HG03378 (cell line): Measurements from ENCODE around the gene THSD7A.
A peak's percentile ranks its signal among the peaks of the same experiment; 100 is the strongest.

Experiments used
- ATAC-seq: cut with Tn5 transposase; IDR thresholded peaks from one replicate; pipeline ENCODE4 v1.9.1; 2021; ENCODE audit warnings: mild to moderate bottlenecking, moderate library complexity; ENCODE audit not compliant: unreplicated experiment

Gene THSD7A

DNA sequence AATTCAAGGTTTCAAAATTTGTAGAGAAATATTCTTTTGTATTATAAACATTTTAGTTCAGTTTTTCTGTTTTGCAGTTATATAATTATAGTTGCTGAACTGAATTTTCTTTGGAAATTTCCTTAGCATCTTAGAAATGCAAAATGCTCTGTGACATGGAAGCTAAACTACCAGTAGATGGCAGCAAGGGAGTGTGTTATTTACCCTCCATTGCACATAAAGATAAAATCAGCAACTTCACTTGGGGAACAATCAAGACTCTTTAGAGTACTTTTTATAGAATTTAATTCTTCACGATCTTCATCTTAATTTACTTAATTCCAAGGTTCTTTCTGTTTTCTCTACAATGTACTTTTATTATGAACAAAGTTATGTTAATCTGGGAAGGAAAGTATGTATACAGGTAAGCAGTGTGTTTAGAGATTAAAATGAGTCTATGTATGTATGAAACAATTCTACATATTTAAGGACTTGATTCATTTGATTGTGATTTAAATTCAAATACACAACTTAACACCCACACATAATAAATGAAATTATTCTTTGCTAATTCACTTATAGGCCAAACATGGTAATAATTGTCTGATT is 404.2 kb downstream of the THSD7A start:
- ATAC-seq, result peak; percentile 70

DNA sequence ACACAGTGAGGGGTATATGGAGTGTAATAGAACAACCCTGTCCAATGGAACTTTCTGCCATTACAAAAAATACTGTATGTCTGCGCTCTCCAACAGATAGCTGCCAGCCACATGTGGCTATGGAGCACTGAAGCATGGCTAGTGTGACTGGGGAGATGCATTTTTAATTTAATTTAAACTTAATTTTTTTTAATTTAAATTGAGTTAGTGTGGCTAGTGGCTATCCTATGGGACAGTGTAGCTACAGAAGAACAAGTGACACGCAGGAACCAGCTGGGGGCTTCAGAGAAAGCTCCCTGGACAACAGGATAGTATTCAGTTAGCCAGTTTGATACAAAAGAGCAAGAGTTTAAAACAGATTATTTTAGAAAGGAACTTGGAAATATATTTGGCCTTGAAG is 408.0 kb downstream of the THSD7A start:
- no peak for ATAC-seq

DNA sequence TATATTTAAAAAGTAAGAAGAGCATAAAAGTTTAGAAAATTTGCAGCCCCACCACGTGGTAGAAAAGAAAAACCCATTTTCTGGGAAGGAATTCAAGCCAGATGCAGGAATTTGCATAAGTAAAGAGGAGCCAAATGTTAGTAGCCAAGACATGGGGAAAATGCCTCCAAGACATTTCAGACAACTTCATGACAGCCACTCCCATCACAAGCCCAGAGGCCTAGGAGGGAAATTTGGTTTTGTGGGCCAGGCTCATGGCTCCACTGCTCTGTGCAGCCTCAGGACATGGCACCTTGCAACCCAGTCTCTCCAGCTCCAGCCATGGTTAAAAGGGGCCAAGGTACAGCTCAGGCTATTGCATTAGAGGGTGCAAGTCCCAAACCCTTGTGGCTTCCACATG is 411.9 kb downstream of the THSD7A start:
- ATAC-seq, result no peak

DNA sequence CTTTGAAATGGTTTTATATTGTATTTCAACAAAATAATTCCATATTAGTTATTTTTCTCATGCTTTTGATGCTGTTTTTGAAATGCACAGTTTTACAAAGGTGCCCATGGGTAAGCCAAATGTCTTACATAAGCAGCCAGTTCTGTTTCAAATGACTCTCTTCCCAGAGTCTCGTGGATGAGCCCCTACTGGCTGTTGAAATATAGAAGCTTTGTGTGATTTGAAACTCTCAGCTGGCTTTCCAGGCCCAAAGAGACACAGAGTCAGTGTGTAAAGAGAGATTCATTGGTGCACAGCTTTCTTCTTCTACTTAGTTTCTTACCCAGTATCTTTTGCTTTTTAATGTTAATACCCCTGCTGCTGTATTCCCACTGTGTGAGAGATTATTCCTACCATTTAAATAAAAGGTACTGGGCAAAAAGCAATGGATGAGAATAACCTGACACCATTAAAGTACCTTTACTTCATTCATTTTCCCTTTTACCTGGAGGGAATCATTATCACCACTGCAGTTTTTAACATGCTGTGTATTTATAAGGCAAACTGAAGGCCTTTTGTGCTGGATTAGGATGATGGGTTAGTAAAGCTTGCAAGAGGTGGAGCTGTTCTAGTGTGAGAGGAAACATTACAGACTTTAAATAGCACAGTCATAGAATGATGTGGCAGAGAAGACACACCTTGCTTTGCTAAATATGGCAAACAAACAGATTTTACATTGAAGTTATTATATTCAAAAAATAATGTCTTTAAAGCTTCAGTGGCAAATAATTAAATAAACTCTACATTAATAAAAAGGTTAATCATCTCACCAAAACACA is 415.1 kb downstream of the THSD7A start:
- no peak for ATAC-seq

DNA sequence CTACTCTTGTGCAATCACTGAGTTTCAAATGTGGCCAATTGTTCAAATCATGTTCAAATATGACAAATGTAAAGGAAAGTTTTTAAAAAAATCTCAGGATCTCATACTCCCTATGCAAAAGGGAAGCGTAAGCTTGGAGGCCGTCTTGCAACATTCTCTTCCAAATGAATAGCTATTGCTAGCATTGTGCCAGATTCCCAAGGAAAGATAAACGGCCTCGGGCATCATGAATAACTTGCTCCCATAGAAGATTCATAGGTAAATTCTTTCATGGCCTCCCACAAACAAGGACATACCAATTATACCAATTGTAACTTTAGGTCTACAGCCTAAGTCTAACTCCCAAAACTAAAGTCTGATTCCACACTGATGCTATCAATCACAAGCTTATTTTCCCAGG is 416.9 kb downstream of the THSD7A start:
- no peak for ATAC-seq

DNA sequence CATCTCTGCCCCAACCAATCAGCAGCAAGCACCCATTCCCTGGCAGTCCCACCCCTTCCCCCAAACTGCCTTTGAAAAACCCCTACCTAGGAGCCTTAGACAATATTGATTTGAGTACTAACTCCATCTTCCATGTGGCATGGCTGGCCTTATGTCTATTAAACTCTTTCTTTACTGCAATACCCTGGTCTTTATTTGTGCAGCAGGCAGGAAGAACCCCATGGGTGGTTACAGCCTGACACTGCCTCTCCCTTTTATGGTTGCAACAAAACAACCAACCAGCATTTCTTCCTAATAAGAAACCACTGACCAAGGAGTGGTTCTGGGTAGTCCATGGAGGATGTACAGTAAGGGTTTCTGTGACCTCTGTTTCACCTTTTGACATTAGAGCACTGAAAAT is 418.1 kb downstream of the THSD7A start:
- no peak for ATAC-seq

DNA sequence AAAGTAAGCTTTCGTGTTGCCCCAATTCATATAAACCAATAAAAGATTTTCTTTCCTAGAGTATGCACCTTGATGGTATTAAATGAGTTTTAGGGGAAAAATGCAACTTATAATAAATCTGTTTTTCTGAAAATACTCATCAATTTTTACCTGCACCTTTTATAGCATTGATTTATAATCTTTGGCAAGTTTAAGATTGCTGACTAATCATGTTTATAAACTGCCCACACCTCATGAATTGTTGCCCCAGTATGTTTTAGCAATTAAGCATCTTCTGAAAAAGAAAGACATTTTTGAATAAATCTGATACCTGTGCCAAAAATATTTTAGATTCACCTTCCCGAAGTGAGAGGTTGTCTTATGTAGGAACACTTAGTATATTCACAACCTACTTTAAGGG is 420.0 kb downstream of the THSD7A start:
- no peak for ATAC-seq

DNA sequence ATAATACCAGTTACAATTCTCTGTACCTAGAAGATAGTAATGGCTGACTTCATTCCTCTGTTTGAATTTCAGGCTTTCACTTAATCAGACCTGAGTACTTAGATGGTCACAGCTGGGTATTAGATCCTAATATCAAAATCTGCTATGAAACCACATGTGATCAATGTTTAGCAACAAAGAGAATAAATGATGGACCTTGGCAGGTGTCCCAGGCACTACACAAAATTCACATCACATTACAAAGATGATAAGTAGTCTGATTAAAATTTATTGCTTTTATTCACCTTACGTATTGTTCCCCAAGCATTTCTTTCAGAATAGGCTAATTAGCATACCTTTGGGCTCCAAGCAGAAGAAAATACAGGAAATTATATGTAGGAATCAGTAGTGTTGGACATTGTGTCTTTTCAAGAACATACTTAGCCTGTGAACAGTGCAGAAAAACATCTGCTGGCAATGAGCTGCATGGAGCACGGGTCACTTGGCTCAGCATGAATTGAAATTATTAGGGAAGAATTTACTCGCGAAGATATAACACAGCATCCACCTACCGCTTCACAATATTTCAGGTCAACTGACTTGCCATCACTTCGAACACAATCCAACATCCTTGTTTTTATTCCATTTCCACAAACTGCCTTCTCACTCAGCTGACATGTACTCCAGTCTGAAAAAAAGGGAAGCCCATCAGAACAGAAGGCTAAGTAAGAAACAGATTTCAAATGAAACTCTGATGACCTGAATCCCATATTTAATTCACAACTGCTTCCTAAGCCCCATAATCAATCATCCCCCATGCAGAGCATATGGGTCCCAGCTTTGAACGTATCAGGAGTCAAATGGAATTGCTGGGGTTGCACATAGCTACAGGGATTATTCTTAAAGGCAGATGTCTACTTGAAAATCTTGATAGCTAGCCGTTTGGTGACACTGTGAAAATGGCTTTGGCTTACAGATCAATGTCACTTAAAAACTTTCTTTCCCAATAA is 421.0 kb downstream of the THSD7A start:
- ATAC-seq, result no peak

DNA sequence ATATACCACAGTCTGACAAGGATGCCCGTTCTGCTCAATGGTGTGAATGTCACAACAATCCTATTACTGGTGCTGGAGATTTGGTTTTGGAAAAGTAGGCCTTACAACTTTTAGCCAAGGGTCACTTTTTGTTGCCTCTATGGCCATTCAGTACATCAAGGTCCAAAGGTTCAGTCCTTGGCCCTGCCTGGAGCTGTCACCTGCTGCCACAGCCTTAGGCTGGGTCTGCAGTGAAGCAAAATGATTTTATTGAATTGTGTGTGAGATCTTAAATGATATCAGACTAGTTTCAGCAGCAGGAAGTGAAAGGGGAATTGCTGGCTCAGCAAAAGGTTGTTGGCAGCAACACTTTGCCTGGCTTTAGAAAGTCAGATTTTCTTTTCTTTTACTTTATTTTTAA is 427.6 kb downstream of the THSD7A start:
- ATAC-seq, result no peak

DNA sequence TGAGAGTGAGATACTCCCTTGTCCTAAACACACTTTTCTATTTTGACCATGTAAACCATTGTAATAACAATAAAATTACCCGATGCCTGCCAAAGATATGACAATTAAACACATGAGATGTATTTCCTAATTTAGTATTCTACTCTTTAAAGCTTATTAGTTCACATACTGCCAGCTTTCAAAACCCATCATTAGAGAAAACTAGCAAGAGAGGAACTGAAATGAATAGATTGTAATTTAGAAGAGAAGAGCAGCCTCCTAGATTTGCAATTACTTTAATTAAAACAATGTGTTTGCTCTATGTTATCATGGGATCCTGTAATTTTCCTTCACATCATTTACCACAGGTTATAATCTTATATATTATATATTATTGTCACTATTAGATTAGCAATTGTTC is 428.2 kb downstream of the THSD7A start:
- no peak for ATAC-seq

DNA sequence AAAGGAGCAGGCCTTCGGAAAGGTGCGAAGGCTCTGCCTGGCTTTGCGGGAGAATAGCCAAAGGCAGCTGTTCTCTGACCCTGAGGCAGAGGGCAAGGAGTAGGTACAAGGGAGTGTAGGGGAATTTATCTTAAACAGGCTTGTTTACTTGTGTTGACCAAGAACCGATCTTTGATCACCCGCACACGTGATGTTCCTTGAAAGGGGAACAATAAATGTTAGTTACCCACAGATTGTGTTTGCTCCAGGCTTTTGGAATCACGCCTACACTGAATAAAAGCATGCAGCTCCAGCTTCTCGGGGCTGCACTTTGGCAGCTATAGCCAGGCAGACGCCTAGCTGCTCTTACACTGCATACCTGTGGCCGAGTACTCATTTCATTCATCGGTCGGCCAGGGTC is 437.6 kb downstream of the THSD7A start:
- no peak for ATAC-seq

DNA sequence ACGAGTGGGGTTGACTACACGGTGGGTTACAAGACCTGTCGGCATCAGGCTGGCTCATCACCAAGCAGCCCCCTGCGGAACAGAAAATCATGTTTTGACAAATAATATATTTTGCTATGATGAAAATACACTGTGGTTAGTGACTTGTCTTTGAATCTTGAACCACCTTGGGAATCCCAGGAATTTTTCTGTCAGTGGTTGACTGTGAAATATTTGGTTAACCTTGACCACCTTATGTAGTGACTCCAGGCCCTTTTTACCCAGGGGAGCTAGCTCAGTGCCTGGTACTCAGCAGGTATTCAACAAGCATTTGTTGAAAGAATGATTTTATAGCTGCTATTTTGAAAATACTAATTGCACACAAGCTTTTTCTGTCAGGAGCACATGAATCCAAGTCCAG is 452.4 kb downstream of the THSD7A start:
- ATAC-seq, result no peak

DNA sequence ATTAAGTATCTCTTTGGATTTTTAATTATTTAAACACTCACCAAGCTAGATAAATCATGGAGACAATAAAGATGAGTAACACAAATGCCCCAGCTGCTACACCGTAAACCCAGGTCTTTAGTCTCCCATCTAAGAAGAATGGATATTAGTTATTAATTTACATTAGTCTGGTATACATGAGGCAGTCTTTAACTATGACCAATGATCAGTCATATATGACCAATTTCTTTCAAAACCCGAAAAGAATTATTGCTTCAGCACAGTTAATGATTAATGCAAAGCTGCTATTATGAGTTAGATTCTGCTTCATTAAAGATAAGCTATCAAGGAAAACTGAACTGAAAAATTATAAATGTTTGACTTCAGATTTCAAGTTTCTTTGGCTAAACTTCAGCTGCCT is 455.5 kb downstream of the THSD7A start:
- no peak for ATAC-seq

DNA sequence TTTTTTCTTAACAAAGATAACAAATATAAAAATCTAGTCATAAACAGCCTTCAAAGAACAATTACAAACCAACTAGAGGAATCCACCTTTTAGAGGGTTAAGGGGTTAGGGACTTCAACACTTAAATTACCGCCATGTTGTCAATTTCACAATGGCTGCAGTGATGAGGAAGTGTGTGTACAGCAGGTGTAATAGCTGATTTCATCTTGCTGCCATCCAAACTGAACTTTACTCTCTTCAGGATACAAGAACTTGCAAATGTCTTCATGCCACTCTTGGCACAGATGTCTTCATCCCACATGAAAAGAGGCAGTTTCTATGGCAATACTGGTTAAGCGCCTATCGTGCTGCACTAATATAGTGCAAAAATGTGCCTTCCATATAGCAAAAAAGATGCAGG is 457.4 kb downstream of the THSD7A start:
- no peak for ATAC-seq

DNA sequence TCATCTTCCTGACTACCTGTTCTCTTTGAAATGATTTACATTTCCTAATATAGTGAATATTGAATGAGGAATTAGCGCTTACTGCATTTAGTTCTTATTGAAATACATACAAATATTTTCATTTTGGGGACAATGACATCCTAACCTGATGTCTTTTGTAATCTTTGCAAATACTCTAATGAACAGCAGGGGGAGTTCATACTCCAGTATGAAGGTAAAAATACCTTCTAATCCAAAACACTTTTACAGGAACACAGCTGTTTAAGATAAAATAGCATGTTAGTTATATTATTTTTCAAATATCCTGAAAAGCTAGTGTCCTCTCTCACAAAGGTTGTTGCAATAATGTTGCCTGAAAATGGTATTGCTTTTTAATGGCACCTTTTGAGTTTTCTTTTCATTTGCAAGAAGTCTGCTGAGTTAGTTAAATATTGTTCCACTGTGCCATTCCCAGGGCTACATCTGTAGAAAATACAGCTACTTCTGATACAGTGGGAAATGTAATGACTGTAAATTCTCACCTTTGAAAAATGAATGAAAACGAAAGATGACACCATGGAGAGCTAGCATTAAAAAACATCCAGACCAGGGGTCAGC is 458.4 kb downstream of the THSD7A start:
- ATAC-seq, result no peak

DNA sequence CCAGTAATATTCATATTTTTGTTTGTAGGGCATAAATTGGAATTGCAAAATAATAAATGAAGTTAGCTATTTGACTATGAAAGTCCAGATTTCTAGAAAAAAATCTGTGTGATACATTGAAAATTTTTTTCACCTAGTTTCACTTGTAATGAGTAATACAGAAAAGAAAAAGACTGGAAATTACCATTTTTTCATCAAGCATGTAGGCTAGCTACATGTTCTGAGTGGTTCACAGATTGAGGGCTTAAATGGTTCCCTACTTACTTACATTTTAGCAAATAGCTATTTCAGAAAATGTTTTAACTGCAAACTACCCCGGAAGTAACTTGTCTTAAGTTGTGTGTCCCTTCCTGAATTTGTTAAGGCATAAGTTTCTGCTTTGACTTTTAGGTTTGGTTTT is 462.3 kb downstream of the THSD7A start:
- ATAC-seq, result peak; percentile 53

DNA sequence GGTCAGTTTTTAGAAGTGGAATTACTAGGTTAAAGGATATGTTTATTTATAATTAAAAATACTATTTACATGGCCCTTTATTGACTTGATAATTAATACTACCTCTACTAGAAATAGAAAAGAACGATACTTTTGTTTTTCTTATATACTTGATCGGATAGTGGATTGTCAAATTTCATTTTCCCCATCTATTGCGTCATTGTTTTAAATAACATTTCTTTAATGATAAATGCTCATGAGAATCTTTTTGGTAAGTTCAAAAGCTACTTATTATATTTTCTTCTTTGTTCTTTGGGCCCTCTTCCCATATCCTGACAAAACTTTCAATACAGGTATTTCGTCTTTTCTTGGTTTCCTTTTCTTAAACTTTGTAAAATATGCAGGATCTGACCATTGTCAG is 465.9 kb downstream of the THSD7A start:
- ATAC-seq, result no peak

DNA sequence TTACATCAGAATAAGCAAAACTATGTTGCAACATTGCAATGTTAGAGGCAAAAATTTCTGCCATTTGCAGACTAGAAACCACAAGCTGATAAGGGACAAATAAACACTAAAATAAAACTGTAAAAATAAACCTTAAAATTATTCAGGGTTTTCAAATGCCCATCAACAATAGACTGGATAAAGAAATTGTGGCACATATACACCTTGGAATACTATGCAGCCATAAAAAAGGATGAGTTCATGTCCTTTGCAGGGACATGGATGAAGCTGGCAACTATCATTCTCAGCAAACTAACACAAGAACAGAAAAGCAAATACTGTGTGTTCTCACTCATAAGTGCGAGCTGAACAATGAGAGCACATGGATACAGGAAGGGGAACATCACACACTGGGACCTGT is 473.4 kb downstream of the THSD7A start:
- no peak for ATAC-seq

DNA sequence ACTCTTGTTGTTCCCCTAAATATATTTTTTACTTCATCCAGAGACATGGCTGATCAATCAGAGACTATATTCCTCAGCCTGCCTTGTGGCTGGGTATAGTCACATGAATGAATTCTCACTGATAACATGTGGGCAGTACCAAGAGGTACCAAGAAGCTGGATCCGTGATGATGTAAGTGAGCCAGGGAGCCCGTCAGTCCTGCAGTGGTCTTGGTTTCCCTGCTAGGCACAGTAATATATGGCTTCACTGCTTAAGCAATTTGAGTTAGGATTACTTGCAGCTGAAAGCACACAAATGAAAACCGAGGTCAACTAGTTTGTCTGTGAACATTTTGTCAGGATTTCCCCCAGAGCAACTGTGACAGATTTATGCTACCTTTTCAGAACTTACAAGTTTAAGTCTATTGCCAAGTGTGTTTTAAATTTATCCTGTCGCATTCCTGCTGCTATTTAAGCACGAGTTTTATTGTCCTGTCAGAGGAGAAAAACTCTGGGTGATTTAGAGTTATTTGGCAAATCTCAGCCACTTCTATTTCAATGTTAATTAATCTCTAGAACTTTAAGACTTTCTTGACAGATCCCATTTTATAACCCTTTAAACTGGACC is 476.5 kb downstream of the THSD7A start:
- ATAC-seq, result no peak

DNA sequence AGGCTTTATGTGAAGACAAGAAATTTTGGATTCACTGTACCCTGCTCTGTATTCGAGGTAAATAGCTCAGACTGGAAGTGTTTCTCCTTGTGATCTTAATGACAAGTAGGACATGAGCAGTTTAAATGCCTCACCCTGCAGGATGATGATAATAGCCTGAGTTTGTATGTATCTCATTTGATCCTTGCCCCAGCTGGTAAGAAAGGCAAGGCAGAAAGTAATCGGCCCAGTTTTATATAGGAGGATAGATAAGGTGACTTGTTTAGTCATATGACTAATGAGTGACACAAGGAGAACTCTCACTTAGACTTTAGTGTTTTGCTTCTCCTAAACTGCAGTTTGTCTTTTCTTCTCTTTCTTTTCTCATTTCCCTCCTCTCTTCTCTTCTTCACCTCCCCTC is 485.7 kb downstream of the THSD7A start:
- no peak for ATAC-seq

DNA sequence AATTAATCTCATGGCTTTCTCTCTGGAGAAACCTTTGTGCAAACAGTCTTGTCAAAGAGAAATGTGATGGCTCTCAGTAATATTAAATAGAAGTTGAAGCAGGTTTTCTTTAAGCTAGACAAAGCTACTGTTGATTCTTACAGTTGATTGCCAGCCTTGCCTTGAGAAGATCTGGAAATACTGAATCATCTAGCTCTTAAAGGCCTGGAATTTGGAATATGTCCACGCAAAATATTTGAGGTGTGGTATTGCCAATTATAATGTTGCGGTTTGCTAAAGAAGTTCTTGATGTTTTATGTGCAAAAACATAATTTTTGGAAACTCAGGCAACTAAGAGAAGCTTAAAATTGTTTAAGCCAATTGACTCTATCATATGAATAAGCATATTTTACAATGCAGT is 486.4 kb downstream of the THSD7A start:
- no peak for ATAC-seq
